Adrenal gland (tissue), 12 donors: Measurements from ENCODE around the gene NHEJ1. TPM values are rescaled to one million over a fixed set of nuclear protein-coding genes. Genes with fewer than 3 reads are reported as not detected.

Source experiments
- DNase-seq, 7 donors: peaks; one replicate each; pipeline ENCODE4 v3.0.0-alpha.2; 2019 to 2020
- H3K27ac ChIP-seq, 5 donors: fragments of 200-600 bp; sonication (generic) in 4 of 5; 1 replicate in 3 of 5; 2 replicates in 2 of 5; pipeline versions ENCODE4 v1.5.1 to v1.8.0; 2016 to 2020; ENCODE audit warnings: mild to moderate bottlenecking in 1 of 5
- H3K27me3 ChIP-seq: fragments of 200-600 bp; 2 replicates; pipeline ENCODE4 v1.8.0; 2021
- H3K36me3 ChIP-seq, 2 donors: fragments of 200-600 bp; replicated peaks in 1 of 2; 1 replicate in 1 of 2; 2 replicates in 1 of 2; pipeline versions ENCODE4 v1.5.1 to v1.8.0; 2018 to 2022
- H3K4me1 ChIP-seq, 2 donors: fragments of 200-600 bp; replicated peaks in 1 of 2; 1 replicate in 1 of 2; 2 replicates in 1 of 2; pipeline versions ENCODE4 v1.5.1 to v1.8.0; 2018 to 2021
- H3K4me3 ChIP-seq, 4 donors: fragments of 200-600 bp; sonication (generic) in 3 of 4; one replicate each; pipeline ENCODE4 v1.5.1; 2016 to 2018
- H3K9me3 ChIP-seq, 3 donors: fragments of 200-600 bp; sonication (generic) in 1 of 3; replicated peaks in 1 of 3; 1 replicate in 2 of 3; 2 replicates in 1 of 3; pipeline versions ENCODE4 v1.5.1 to v1.8.0; 2016 to 2021
- POLR2A ChIP-seq, 2 donors: fragments of 450-650 bp; IDR thresholded peaks; one replicate each; pipeline ENCODE4 v1.6.1; 2017; ENCODE audit warnings: antibody characterized with exemption in 2 of 2, mild to moderate bottlenecking in 2 of 2, moderate library complexity in 1 of 2
- WGBS, 4 donors: extraction: QIAGEN DNeasy Blood & Tissue Kit in 2 of 4; methylation state at CpG; one replicate each; pipeline versions ENCODE4 v1.1.5 to v1.1.7; 2013 to 2017; 5-methylcytosine and 5-hydroxymethylcytosine counted together
- intact Hi-C, 2 donors: fragments of 100-400 bp; cut with DNase I; formaldehyde crosslinking; loops; one replicate each; pipeline versions ENCODE4 v1.14.1 to v1.15.0; 2022 to 2023
- polyA plus RNA-seq, 3 donors: library from polyadenylated mRNA; stranded (reverse); fragments of 200-250 nt in 2 of 3; fragments of 350-450 nt in 1 of 3; fragmentation: Illumina TruSeq in 1 of 3; extraction: RNeasy Lipid Tissue Mini Kit (QIAGEN cat#74804) in 1 of 3; gene quantifications; one replicate each; pipeline ENCODE4 v1.2.3, GENCODE V29; 2013 to 2014
- total RNA-seq, 9 donors: library from RNA; depleted of rRNA in 4 of 9; stranded (reverse); fragments of >200 nt in 4 of 9; fragments of 120-200 nt in 1 of 9; fragmentation: NEBNext Ultra II Directional in 1 of 9; extraction: Animal tissue kit (Norgen Biotek cat#: 25700) in 1 of 9; gene quantifications; one replicate each; pipeline versions ENCODE4 v1.1.0 to v1.2.4, GENCODE V29; 2013 to 2023
- TF ChIP-seq, protein P1 (sequence below), 6 experiments: fragments of 450-650 bp in 4 of 6; fragments of 200-600 bp in 2 of 6; sonication (generic) in 1 of 6; IDR thresholded peaks; 1 replicate in 5 of 6; 2 replicates in 1 of 6; pipeline versions ENCODE4 v1.5.1 to v1.8.0; 2016 to 2021; ENCODE audit warnings: antibody characterized with exemption in 6 of 6, mild to moderate bottlenecking in 2 of 6, moderate library complexity in 1 of 6
- donor health status: healthy with polysubstance abuse.
- donor health status: Bipolar disorder and iron deficiency.
- donor health status: DM: yes; HTN: yes; CAD: no.
- donor health status: DM: no; HTN: no; CAD: no.
- donor health status: DM: no; HTN: no; CAD: no.
- donor health status: DM: yes; HTN: yes; CAD: no.

NHEJ1 gene
- total and polyA plus RNA-seq, 12 donors: 5.7 to 26.0 (median 17.1) TPM

DNA sequence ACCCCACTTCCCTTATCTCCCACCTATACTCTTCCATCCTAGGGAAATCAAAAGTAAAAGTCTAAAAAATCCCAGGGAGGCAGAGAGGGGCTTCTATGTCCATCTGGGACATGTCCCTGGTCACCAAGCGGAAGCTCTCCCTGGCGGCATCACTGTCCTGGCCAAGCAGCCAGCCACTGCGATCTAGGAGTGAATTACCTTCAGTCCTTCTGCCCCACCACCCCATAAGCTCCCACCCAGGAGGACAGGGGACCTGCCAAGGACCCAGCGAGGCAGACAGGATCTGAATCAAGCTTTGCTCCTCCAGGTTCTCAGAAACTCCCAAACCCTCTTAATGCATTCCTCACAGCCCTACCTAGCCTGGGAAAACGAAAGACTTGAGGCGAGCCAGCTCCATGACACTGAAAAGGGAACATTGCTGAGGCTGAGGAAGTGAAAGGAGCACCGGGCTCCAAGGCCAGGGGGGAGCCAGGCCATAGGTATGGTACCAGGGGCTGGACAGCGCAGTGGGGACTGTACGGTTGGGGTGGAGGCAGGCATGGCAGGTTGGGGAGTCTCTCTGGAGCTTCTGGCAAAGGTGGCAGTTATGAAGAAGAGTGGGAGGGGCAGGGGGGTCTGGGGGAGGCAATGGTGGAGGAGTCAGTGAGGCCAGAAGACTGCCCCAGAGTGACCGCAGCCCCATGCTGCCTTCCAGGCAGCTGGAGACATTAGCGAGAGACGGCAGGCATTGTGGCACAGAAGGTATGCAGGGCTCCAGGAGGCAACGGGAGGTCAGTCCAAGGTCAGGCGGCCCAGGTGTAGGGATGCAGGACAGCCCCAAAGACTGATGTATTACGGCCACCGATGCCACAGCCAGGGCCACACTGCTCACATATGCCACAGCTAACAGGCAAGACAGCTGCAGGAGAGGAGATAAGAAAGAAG lies 11.9 kb upstream of the NHEJ1 start:
- TF ChIP-seq, protein P1, sequence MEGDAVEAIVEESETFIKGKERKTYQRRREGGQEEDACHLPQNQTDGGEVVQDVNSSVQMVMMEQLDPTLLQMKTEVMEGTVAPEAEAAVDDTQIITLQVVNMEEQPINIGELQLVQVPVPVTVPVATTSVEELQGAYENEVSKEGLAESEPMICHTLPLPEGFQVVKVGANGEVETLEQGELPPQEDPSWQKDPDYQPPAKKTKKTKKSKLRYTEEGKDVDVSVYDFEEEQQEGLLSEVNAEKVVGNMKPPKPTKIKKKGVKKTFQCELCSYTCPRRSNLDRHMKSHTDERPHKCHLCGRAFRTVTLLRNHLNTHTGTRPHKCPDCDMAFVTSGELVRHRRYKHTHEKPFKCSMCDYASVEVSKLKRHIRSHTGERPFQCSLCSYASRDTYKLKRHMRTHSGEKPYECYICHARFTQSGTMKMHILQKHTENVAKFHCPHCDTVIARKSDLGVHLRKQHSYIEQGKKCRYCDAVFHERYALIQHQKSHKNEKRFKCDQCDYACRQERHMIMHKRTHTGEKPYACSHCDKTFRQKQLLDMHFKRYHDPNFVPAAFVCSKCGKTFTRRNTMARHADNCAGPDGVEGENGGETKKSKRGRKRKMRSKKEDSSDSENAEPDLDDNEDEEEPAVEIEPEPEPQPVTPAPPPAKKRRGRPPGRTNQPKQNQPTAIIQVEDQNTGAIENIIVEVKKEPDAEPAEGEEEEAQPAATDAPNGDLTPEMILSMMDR (IDR thresholded peaks at IDR 0.05): no peak
- no peak for TF ChIP-seq POLR2A (IDR thresholded peaks at IDR 0.05)
- peaks cover 13 to 22% of the 10 kb centered on the region in 2 donors for H3K4me1 ChIP-seq

DNA sequence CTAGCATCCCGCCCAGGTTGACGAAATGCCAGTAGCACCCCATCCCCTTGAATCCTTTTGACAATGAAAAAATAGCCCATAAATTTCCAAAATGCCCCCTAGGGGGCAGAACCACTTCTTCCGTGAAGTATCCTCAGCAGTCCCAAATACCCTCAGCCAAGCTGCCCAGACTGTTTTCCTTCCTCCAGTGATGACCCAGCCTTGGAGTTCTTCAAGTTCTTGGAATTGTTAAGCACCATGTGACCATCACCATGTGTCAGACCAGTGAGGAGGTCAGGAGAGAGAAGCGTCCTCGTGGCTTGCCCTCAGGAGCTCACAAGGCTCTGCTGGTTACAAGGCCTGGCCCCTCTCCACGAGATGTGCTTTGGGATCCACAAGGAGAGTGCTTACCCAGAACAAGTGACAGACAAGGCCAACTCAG lies 10.6 kb upstream of the NHEJ1 start:
- Histone ChIP-seq H3K9me3 (no peaks in the 10 kb centered on the region), H3K4me1 (peaks cover 7 to 22% of the 10 kb centered on the region in 2 donors), H3K27ac (peak overlapping the region in 4 of 5 donors; percentile 62 to 85 (median 70)), H3K36me3 (peaks cover 0 to 37% of the 10 kb centered on the region in 2 donors), H3K27me3 (no peaks in the 10 kb centered on the region), H3K4me3 (no peak overlapping the region)
- intact Hi-C loops: loop anchor here in 1 of 2 donors (5.0 kb wide), 1 partner anchor 41 kb away; no protein-coding TSS in a partner anchor
- 27 to 33% (median 30%) methylated on average over 3 to 6 of the region's 6 CpGs for WGBS, 4 donors
- DNase-seq: peak; percentile 61 to 89 (median 83)
- TF ChIP-seq, protein P1 (IDR thresholded peaks at IDR 0.05): peak; percentile 55 to 69 (median 62)
- TF ChIP-seq POLR2A (IDR thresholded peaks at IDR 0.05): peak in 1 of 2 donors; percentile 53

More for the DNA sequence above, 11.9 kb upstream of the NHEJ1 start:
- H3K9me3 ChIP-seq: no peaks in the 10 kb centered on the region
- intact Hi-C loops: loop anchor here in 1 of 2 donors (5.0 kb wide), 1 partner anchor 40 kb away; no protein-coding TSS in a partner anchor
- no peak overlapping the region for H3K4me3 ChIP-seq
- WGBS, 4 donors: 82 to 86% (median 84%) methylated on average over 15 to 16 of the region's 16 CpGs
- H3K27ac ChIP-seq: peak overlapping the region in 3 of 5 donors; percentile 62 to 85 (median 75)
- H3K27me3 ChIP-seq: no peaks in the 10 kb centered on the region
- H3K36me3 ChIP-seq: peaks cover 0 to 37% of the 10 kb centered on the region in 2 donors
- peak in 1 of 7 donors; percentile 47 for DNase-seq

DNA sequence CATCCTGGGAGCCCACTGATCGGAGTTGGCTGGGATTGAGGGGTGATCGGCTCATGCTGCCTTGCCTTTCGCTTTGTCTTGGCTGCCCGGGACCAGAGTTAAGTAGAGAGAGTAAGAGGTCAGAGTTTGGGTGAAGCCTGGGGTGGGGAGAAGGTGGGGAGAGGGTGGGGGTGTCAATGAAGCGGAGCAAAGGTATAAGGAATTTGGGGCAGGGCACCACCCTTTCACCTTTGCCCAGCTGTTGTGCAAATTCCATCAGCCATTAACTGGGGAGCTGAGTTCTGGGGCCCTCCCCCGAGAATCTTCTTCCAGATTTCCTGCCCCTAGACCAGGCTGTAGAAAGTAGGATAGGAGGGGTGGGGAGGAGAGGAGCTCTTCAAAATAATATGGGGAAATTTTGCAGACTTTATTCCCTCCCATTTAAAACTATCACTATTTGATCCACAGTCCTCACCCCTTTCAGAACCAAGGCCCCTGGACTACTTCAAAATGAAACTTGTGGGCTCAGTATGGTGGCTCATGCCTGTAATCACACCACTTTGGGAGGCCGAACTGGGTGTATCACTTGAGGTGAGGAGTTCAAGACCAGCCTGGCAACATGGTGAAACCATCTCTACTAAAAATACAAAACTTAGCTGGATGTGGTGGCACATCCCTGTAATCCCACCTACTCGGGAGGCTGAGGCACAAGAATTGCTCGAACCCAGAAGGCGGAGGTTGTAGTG lies 9.5 kb upstream of the NHEJ1 start, which contains the start of gene SLC23A3:
SLC23A3 (minus strand) TSS at position 100 of the 725 bp plus-strand sequence; CDS start at position 55, 45 bp downstream.
- H3K9me3 ChIP-seq: no peaks in the 10 kb centered on the region
- H3K36me3 ChIP-seq: peaks cover 0 to 31% of the 10 kb centered on the region in 2 donors
- no peak within 1 kb of the TSS for H3K4me3 ChIP-seq
- 86 to 90% (median 89%) methylated on average over 10 of the region's 10 CpGs for WGBS, 4 donors
- peak within 1 kb of the TSS in 3 of 5 donors; percentile 62 to 85 (median 75) for H3K27ac ChIP-seq
- H3K4me1 ChIP-seq: peaks cover 0 to 11% of the 10 kb centered on the region in 2 donors
- no peak for DNase-seq
- no peaks in the 10 kb centered on the region for H3K27me3 ChIP-seq
- intact Hi-C loops: loop anchor here (5.0 to 10.0 kb wide), 2 partner anchors 42 to 45 kb away; partner anchors contain the start of gene ABCB6 (in 1 of the 2)
- TF ChIP-seq, protein P1 (IDR thresholded peaks at IDR 0.05): no peak
- TF ChIP-seq POLR2A (IDR thresholded peaks at IDR 0.05): no peak
